Measurements from ENCODE around the gene PLEKHG3. TPM values are rescaled to one million over a fixed set of nuclear protein-coding genes. Genes with fewer than 3 reads are reported as not detected.
A peak's percentile ranks its signal among the peaks of the same experiment; 100 is the strongest.

The PLEKHG3 gene
- total and polyA plus RNA-seq, 2 of the 4 experiments (the other 2 are of a cell fraction): 8.2 to 8.4 TPM

DNA sequence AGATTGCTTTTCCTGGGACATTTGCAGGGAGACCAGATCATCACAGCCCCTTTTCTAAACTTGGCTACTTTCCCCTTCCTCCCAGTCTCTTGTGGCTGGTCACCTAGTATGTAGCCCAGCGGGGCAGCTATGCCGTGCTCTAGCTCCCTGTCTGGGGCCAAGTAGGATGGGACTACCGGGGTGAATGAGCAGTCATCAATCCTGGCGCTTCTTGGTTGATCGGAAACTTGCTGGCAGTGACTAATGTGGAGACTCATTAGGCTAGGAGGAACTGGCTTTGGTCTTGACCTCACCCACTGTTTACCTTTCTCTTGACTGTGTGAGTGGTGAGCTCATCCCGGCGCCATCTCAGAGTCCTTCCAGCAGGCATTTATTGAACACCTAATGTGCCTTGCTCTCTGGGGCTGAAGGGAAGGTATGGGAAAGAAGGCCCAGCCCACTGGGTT is 15.9 kb downstream of the PLEKHG3 start:
- BruUV-seq (replicated peaks): no TSS peak
- Histone ChIP-seq H3K18ac (ENCODE audit: low read depth, low read length) (no peak overlapping the region), H3K4me3 (ENCODE audit: insufficient read depth, low read depth, low read length) (no peak overlapping the region), H3K79me1 (ENCODE audit: low read depth in 1 of 2, low read length in 2 of 2) (peaks cover 3 to 24% of the 10 kb centered on the region in 2 experiments; a peak in 2 of 4 replicates), H3K56ac (ENCODE audit: extremely low read depth, insufficient read depth, low read length) (no peak overlapping the region), H3K36me3 (ENCODE audit: control insufficient read depth, insufficient read depth, low read length) (no peaks in the 10 kb centered on the region), H3K4ac (ENCODE audit: low read depth, low read length) (no peak overlapping the region), H3K9ac (ENCODE audit: low read depth, low read length) (no peak overlapping the region), H3K23ac (ENCODE audit: low read depth, low read length) (no peak overlapping the region), H3K4me2 (ENCODE audit: low read depth, low read length) (0 out of 2 replicates have a peak overlapping the region, but pooled peaks have one; percentile 1), H3K4me1 (ENCODE audit: control insufficient read depth, insufficient read depth, low read length) (peaks cover 11% of the 10 kb centered on the region), H2AFZ (replicated peaks; ENCODE audit: low read length, poor library complexity) (peak overlapping the region; percentile 58), H3K9me3 (ENCODE audit: control insufficient read depth, insufficient read depth, low read length) (no peaks in the 10 kb centered on the region), H4K20me1 (ENCODE audit: insufficient read depth, low read length) (no peaks in the 10 kb centered on the region; the same call in 1 of the 2 replicates), H4K91ac (ENCODE audit: insufficient read depth, low read depth, low read length) (no peak overlapping the region), H2AK9ac (replicated peaks; ENCODE audit: low read depth, low read length, poor library complexity) (peak overlapping the region; percentile 12), H3K14ac (replicated peaks; ENCODE audit: low read depth, low read length) (0 out of 2 replicates have a peak overlapping the region, but pooled peaks have one; percentile 8), H4K8ac (ENCODE audit: low read depth in 2 of 2, low read length in 2 of 2) (peak overlapping the region in 1 of 2 experiments; percentile 9; a peak in 1 of 4 replicates), H4K5ac (ENCODE audit: low read depth, low read length) (no peak overlapping the region), H2AK5ac (ENCODE audit: low read depth, low read length) (no peak overlapping the region), H2BK20ac (ENCODE audit: low read depth, low read length) (no peak overlapping the region), H3K9me1 (ENCODE audit: insufficient read depth, low read length) (peaks cover 27% of the 10 kb centered on the region), H3K27me3 (ENCODE audit: control insufficient read depth, insufficient read depth, low read length) (no peaks in the 10 kb centered on the region), H2BK5ac (ENCODE audit: low read depth, low read length, poor library complexity, severe bottlenecking) (no peak overlapping the region), H2BK120ac (ENCODE audit: low read depth, low read length) (no peak overlapping the region; the same call in 1 of the 2 replicates), H3K27ac (ENCODE audit: insufficient read depth, low read length) (no peak overlapping the region), H2BK15ac (ENCODE audit: low read depth, low read length) (0 out of 3 replicates have a peak overlapping the region, but pooled peaks have one; percentile 66)
- WGBS, 2 experiments (ENCODE audit: extremely low coverage in 2 of 2, insufficient read length in 1 of 2): no CpG with 5 or more reads among the region's 7 CpGs
- ATAC-seq (ENCODE audit: low read depth) (peak; percentile 80), DNase-seq (peak; percentile 83)
- in situ Hi-C loops (cut with MboI; ENCODE audit: low sequenced_read_pairs) (no loop called here), intact Hi-C loops (cut with micrococcal nuclease) (no loop called here), dilution Hi-C loops (cut with HindIII; ENCODE audit: low sequenced_read_pairs, unreplicated experiment) (no loop called here)
- ChIA-PET CTCF (interaction anchor here (0.6 kb wide), 1 partner anchor 292 kb away, joined by 6 read pairs; no protein-coding TSS in a partner anchor), POLR2A (ENCODE audit: unreplicated experiment) (no interaction called here)
- TF ChIP-seq BHLHE40 (IDR thresholded peaks at IDR 0.05; ENCODE audit: low read depth, low read length) (peak; percentile 32), POLR2A (IDR thresholded peaks at IDR 0.05; ENCODE audit: low read depth, low read length) (no peak), FOS (IDR thresholded peaks at IDR 0.05; ENCODE audit: low read depth, low read length) (peak; percentile 43; the same call in 1 of the 2 replicates), RCOR1 (IDR thresholded peaks at IDR 0.05; ENCODE audit: insufficient replicate concordance, low read length) (peak; percentile 63)
- TF ChIP-seq, protein P1, sequence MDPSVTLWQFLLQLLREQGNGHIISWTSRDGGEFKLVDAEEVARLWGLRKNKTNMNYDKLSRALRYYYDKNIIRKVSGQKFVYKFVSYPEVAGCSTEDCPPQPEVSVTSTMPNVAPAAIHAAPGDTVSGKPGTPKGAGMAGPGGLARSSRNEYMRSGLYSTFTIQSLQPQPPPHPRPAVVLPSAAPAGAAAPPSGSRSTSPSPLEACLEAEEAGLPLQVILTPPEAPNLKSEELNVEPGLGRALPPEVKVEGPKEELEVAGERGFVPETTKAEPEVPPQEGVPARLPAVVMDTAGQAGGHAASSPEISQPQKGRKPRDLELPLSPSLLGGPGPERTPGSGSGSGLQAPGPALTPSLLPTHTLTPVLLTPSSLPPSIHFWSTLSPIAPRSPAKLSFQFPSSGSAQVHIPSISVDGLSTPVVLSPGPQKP (IDR thresholded peaks at IDR 0.05; ENCODE audit: borderline replicate concordance, low read depth, low read length): no peak
